Measurements from ENCODE around the gene CD8A. TPM values are rescaled to one million over a fixed set of nuclear protein-coding genes. Genes with fewer than 3 reads are reported as not detected.
A peak's percentile ranks its signal among the peaks of the same experiment; 100 is the strongest.

Gene CD8A
- polyA plus RNA-seq, 1 of the 3 experiments (the other 2 are of a cell fraction) = 0.05 TPM

GRCh38 chr2:86807133-86807467, 16.4 kb upstream of the CD8A start:
- 12% methylated on average over 11 of the region's 11 CpGs for WGBS (ENCODE audit: low lambda C conversion rate)
- Histone ChIP-seq H3K4me2 (peak overlapping the region; percentile 98), H2AFZ (ENCODE audit: low read depth) (peak overlapping the region; percentile 92), H3K9me3 (no peaks in the 10 kb centered on the region), H3K79me2 (ENCODE audit: insufficient read depth) (no peaks in the 10 kb centered on the region), H3K4me1 (ENCODE audit: control insufficient read depth in 1 of 2, insufficient read depth in 2 of 2, low read depth in 1 of 2, low read length in 1 of 2) (peaks cover 0 to 11% of the 10 kb centered on the region in 2 experiments; a peak in 2 of 4 replicates), H3K36me3 (replicated peaks in 1 of 2; ENCODE audit: control insufficient read depth in 1 of 2, insufficient read depth in 2 of 2, low read length in 1 of 2) (no peaks in the 10 kb centered on the region), H3K27ac (ENCODE audit: low read depth in 2 of 2, low read length in 1 of 2) (peak overlapping the region in 1 of 2 experiments; percentile 73; a peak in 2 of 4 replicates), H3K4me3 (ENCODE audit: low read depth in 2 of 2, low read length in 1 of 2) (peak overlapping the region; percentile 53 to 70), H3K9me2 (no peaks in the 10 kb centered on the region), H3K27me3 (ENCODE audit: insufficient read depth) (no peaks in the 10 kb centered on the region; the same call in 1 of the 2 replicates), H3F3A (replicated peaks; ENCODE audit: insufficient read depth) (no peaks in the 10 kb centered on the region), H4K20me1 (ENCODE audit: insufficient read depth) (no peaks in the 10 kb centered on the region), H3K9ac (no peak overlapping the region)
- TF ChIP-seq YY1 (IDR thresholded peaks at IDR 0.05; ENCODE audit: low read depth) = no peak
- ChIA-PET CTCF (interaction anchor here (0.7 to 2.7 kb wide), 6 partner anchors 11 to 188 kb away, joined by 3 to 25 read pairs (median 6); no protein-coding TSS in a partner anchor), POLR2A (interaction anchor here (1.1 to 1.2 kb wide), 2 partner anchors 10 to 19 kb away, joined by 3 read pairs; no protein-coding TSS in a partner anchor)
- no peak for DNase-seq

- Histone ChIP-seq H3K9me3 (no peaks in the 10 kb centered on the region), H4K20me1 (ENCODE audit: insufficient read depth) (no peaks in the 10 kb centered on the region), H3K36me3 (replicated peaks in 1 of 2; ENCODE audit: control insufficient read depth in 1 of 2, insufficient read depth in 2 of 2, low read length in 1 of 2) (no peaks in the 10 kb centered on the region), H3K79me2 (ENCODE audit: insufficient read depth) (no peaks in the 10 kb centered on the region), H3K9me2 (no peaks in the 10 kb centered on the region), H3K4me2 (no peak overlapping the region), H2AFZ (ENCODE audit: low read depth) (no peak overlapping the region; the same call in 1 of the 2 replicates), H3F3A (replicated peaks; ENCODE audit: insufficient read depth) (no peaks in the 10 kb centered on the region), H3K4me1 (ENCODE audit: control insufficient read depth in 1 of 2, insufficient read depth in 2 of 2, low read depth in 1 of 2, low read length in 1 of 2) (peaks cover 0 to 11% of the 10 kb centered on the region in 2 experiments; a peak in 2 of 4 replicates), H3K4me3 (ENCODE audit: low read depth in 2 of 2, low read length in 1 of 2) (peak overlapping the region in 1 of 2 experiments; percentile 53; a peak in 1 of 4 replicates), H3K27me3 (ENCODE audit: insufficient read depth) (no peaks in the 10 kb centered on the region; the same call in 1 of the 2 replicates), H3K27ac (ENCODE audit: low read depth in 2 of 2, low read length in 1 of 2) (no peak overlapping the region), H3K9ac (no peak overlapping the region)
- CTCF ChIA-PET = interaction anchor here (0.6 to 2.7 kb wide), 2 partner anchors 41 to 110 kb away, joined by 3 to 25 read pairs; no protein-coding TSS in a partner anchor
- no peak for TF ChIP-seq USF1 (IDR thresholded peaks at IDR 0.05; ENCODE audit: borderline replicate concordance, low read depth)
- POLR2A ChIA-PET = no interaction called here
- 88% methylated on average over 21 of the region's 21 CpGs for WGBS (ENCODE audit: low lambda C conversion rate)
- DNase-seq = no peak
Observed at GRCh38 chr2:86806059-86806857, 15.5 kb upstream of the CD8A start.

GRCh38 chr2:86800856-86801567, 10.3 kb upstream of the CD8A start:
- Histone ChIP-seq H3K4me1 (ENCODE audit: control insufficient read depth in 1 of 2, insufficient read depth in 2 of 2, low read depth in 1 of 2, low read length in 1 of 2) (peaks cover 0 to under 1% of the 10 kb centered on the region in 2 experiments; a peak in 1 of 4 replicates), H3K9ac (no peak overlapping the region), H2AFZ (ENCODE audit: low read depth) (no peak overlapping the region), H4K20me1 (ENCODE audit: insufficient read depth) (no peaks in the 10 kb centered on the region), H3K79me2 (ENCODE audit: insufficient read depth) (no peaks in the 10 kb centered on the region), H3K27ac (ENCODE audit: low read depth in 2 of 2, low read length in 1 of 2) (no peak overlapping the region), H3K9me2 (no peaks in the 10 kb centered on the region), H3F3A (replicated peaks; ENCODE audit: insufficient read depth) (no peaks in the 10 kb centered on the region), H3K9me3 (no peaks in the 10 kb centered on the region), H3K4me3 (ENCODE audit: low read depth in 2 of 2, low read length in 1 of 2) (no peak overlapping the region), H3K27me3 (ENCODE audit: insufficient read depth) (no peaks in the 10 kb centered on the region), H3K36me3 (replicated peaks in 1 of 2; ENCODE audit: control insufficient read depth in 1 of 2, insufficient read depth in 2 of 2, low read length in 1 of 2) (no peaks in the 10 kb centered on the region), H3K4me2 (no peak overlapping the region)
- WGBS (ENCODE audit: low lambda C conversion rate) = 60% methylated on average over 2 of the region's 2 CpGs
- DNase-seq = no peak
- CTCF ChIA-PET = interaction anchor here (1.8 kb wide), 1 partner anchor 9 kb away, joined by 4 read pairs; no protein-coding TSS in a partner anchor
- POLR2A ChIA-PET = no interaction called here
- TF ChIP-seq MAX (IDR thresholded peaks at IDR 0.05; ENCODE audit: low read depth) = no peak
- TF ChIP-seq PBX3 (IDR thresholded peaks at IDR 0.05) = no peak
- no peak for TF ChIP-seq MXI1 (IDR thresholded peaks at IDR 0.05; ENCODE audit: low read depth, low read length)
- no peak for TF ChIP-seq EZH2phosphoT487 (IDR thresholded peaks at IDR 0.05; ENCODE audit: borderline replicate concordance, low read depth)
- no peak for TF ChIP-seq CTCF (IDR thresholded peaks at IDR 0.05)
- no peak for TF ChIP-seq ELF1 (IDR thresholded peaks at IDR 0.05)
- no peak for TF ChIP-seq FOXM1 (IDR thresholded peaks at IDR 0.05; ENCODE audit: low read depth)
- TF ChIP-seq RXRA (IDR thresholded peaks at IDR 0.05; ENCODE audit: borderline replicate concordance, low read depth) = no peak
- TF ChIP-seq GATA2 (CRISPR knock-in tag; IDR thresholded peaks at IDR 0.05) = no peak
- no peak for TF ChIP-seq ZBTB33 (IDR thresholded peaks at IDR 0.05; ENCODE audit: borderline replicate concordance, low read depth)
